ENCODE data around the gene TOM1L2. TPM values are rescaled to one million over a fixed set of nuclear protein-coding genes. Genes with fewer than 3 reads are reported as not detected.
A peak's percentile ranks its signal among the peaks of the same experiment; 100 is the strongest.

TOM1L2 gene
- total RNA-seq, 1 experiment from 2014 or later = 24.1 TPM

DNA sequence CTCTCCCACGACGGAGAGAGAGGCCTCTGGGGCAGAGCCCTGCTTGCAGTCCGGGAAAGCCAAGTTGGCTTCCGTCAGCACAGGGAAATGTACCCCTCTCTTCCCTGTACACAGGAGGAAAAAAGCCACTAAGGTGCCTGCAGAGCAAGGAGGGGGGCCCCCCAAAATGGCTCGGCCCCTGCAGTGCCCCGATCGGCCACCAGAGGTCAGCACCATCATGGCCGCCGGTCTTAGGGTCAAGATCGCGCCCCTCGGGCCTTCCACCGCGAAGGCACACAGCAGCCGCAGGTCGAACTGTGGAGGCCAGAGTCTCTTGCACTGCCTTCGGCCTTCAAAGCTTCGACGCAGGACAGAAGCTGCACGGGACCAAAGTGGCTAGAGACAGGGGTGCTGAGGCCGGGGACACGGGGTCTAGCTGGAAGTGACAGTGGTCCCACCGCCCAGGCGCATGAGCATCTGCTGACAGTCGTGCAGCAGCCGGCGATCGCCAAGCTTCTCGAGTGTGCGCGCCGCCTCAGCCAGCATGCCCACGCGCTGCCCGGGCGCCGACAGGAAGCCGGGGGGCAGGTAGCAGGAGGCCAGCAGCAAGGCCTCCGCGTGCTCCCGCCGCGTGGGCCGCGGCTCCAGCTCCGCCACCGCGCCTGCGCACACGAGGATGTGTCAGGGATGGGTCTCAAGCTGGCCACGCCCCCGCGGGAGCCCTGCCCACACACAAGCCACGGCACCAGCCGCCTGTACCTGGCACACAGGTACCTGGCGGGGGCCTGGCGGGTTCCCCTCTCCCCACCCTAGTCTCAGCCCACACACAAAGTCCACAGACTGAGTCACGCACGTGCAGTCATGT, 159.8 kb downstream of the TOM1L2 start:
- Histone ChIP-seq H3K27me3 (ENCODE audit: insufficient read depth, low read length) (no peaks in the 10 kb centered on the region), H3K9ac (ENCODE audit: low read length) (no peak overlapping the region), H3K9me3 (ENCODE audit: control insufficient read depth in 1 of 2, insufficient read depth in 1 of 2, low read depth in 1 of 2, low read length in 2 of 2) (no peaks in the 10 kb centered on the region), H3K9me2 (ENCODE audit: insufficient read depth) (no peaks in the 10 kb centered on the region), H3K4me1 (ENCODE audit: control insufficient read depth in 1 of 2, insufficient read depth in 2 of 2, low read length in 2 of 2) (peaks cover 8 to 28% of the 10 kb centered on the region in 2 experiments; a peak in 3 of 4 replicates), H3K27ac (ENCODE audit: low read depth, low read length) (peak overlapping the region; percentile 54), H3K4me2 (ENCODE audit: low read length) (peak overlapping the region; percentile 5; the same call in 1 of the 2 replicates), H3K4me3 (replicated peaks in 1 of 2; ENCODE audit: low read depth in 1 of 2, low read length in 2 of 2) (no peak overlapping the region), H3K36me3 (ENCODE audit: control insufficient read depth in 1 of 2, insufficient read depth in 2 of 2, low read length in 2 of 2) (peaks cover 14 to 53% of the 10 kb centered on the region in 2 experiments), H2AFZ (ENCODE audit: low read depth, low read length, poor library complexity, severe bottlenecking) (no peak overlapping the region), H3K79me2 (ENCODE audit: insufficient read depth, low read length) (peaks cover 15% of the 10 kb centered on the region; the same call in 1 of the 2 replicates), H4K20me1 (ENCODE audit: insufficient read depth) (no peaks in the 10 kb centered on the region)
- DNase-seq (ENCODE audit: low read depth, low spot score) = no peak
- TSS peak; percentile 25 for BruUV-seq (replicated peaks)
- ChIA-PET CTCF (interaction anchor here (0.8 to 1.7 kb wide), 6 partner anchors 8 to 107 kb away, joined by 3 to 4 read pairs (median 3); no protein-coding TSS in a partner anchor), RAD21 (ENCODE audit: low non-redundant PET in 1 of 2, low total read pairs in 2 of 2, uncharacterized antibody in 2 of 2, unreplicated experiment in 2 of 2) (interaction anchor here in 1 of 2 experiments (0.7 to 1.0 kb wide), 2 partner anchors 28 to 107 kb away, joined by 3 read pairs; no protein-coding TSS in a partner anchor), POLR2A (interaction anchor here (0.7 to 1.7 kb wide), 4 partner anchors 8 to 106 kb away, joined by 3 to 6 read pairs (median 4); no protein-coding TSS in a partner anchor)
- TF ChIP-seq CEBPB (IDR thresholded peaks at IDR 0.05; ENCODE audit: low read depth) (no peak), CBX3 (IDR thresholded peaks at IDR 0.05; ENCODE audit: low read depth) (no peak), ZFX (IDR thresholded peaks at IDR 0.05) (peak; percentile 50; the same call in 1 of the 2 replicates), SIN3A (IDR thresholded peaks at IDR 0.05; ENCODE audit: low read depth) (no peak), RAD21 (IDR thresholded peaks at IDR 0.05; ENCODE audit: low read depth) (peak; percentile 79), YY1 (IDR thresholded peaks at IDR 0.05; ENCODE audit: extremely low read depth, insufficient replicate concordance, low read depth, low read length) (peak; percentile 73), POLR2A (IDR thresholded peaks at IDR 0.05; ENCODE audit: borderline replicate concordance, extremely low read depth, insufficient read depth, insufficient read length) (no peak), POLR2AphosphoS5 (IDR thresholded peaks at IDR 0.05; ENCODE audit: low read depth, low read length) (peak; percentile 59)
- TF ChIP-seq, protein P1, sequence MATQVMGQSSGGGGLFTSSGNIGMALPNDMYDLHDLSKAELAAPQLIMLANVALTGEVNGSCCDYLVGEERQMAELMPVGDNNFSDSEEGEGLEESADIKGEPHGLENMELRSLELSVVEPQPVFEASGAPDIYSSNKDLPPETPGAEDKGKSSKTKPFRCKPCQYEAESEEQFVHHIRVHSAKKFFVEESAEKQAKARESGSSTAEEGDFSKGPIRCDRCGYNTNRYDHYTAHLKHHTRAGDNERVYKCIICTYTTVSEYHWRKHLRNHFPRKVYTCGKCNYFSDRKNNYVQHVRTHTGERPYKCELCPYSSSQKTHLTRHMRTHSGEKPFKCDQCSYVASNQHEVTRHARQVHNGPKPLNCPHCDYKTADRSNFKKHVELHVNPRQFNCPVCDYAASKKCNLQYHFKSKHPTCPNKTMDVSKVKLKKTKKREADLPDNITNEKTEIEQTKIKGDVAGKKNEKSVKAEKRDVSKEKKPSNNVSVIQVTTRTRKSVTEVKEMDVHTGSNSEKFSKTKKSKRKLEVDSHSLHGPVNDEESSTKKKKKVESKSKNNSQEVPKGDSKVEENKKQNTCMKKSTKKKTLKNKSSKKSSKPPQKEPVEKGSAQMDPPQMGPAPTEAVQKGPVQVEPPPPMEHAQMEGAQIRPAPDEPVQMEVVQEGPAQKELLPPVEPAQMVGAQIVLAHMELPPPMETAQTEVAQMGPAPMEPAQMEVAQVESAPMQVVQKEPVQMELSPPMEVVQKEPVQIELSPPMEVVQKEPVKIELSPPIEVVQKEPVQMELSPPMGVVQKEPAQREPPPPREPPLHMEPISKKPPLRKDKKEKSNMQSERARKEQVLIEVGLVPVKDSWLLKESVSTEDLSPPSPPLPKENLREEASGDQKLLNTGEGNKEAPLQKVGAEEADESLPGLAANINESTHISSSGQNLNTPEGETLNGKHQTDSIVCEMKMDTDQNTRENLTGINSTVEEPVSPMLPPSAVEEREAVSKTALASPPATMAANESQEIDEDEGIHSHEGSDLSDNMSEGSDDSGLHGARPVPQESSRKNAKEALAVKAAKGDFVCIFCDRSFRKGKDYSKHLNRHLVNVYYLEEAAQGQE (IDR thresholded peaks at IDR 0.05; ENCODE audit: low read depth) = no peak
- TF ChIP-seq, protein P2, sequence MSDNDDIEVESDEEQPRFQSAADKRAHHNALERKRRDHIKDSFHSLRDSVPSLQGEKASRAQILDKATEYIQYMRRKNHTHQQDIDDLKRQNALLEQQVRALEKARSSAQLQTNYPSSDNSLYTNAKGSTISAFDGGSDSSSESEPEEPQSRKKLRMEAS (IDR thresholded peaks at IDR 0.05) = no peak
- TF ChIP-seq, protein P3, sequence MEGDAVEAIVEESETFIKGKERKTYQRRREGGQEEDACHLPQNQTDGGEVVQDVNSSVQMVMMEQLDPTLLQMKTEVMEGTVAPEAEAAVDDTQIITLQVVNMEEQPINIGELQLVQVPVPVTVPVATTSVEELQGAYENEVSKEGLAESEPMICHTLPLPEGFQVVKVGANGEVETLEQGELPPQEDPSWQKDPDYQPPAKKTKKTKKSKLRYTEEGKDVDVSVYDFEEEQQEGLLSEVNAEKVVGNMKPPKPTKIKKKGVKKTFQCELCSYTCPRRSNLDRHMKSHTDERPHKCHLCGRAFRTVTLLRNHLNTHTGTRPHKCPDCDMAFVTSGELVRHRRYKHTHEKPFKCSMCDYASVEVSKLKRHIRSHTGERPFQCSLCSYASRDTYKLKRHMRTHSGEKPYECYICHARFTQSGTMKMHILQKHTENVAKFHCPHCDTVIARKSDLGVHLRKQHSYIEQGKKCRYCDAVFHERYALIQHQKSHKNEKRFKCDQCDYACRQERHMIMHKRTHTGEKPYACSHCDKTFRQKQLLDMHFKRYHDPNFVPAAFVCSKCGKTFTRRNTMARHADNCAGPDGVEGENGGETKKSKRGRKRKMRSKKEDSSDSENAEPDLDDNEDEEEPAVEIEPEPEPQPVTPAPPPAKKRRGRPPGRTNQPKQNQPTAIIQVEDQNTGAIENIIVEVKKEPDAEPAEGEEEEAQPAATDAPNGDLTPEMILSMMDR (IDR thresholded peaks at IDR 0.05 in 2 of 3, conservative IDR thresholded peaks at IDR 0.05 in 1 of 3; ENCODE audit: borderline replicate concordance in 1 of 3, insufficient read depth in 1 of 3, low read depth in 2 of 3, low read length in 2 of 3) = peak; percentile 66 to 98 (median 96); a peak in 5 of 6 replicates
- peak; percentile 46 for ATAC-seq
- intact Hi-C loops (cut with micrococcal nuclease) = loop anchor here (1.0 to 5.0 kb wide), 3 partner anchors 48 to 220 kb away; no protein-coding TSS in a partner anchor
